Common myeloid progenitor, CD34-positive (primary cell): Measurements from ENCODE around the gene CXCR4. TPM values are rescaled to one million over a fixed set of nuclear protein-coding genes. Genes with fewer than 3 reads are reported as not detected.
A peak's percentile ranks its signal among the peaks of the same experiment; 100 is the strongest.

Source experiments
- CTCF ChIA-PET: fragments of 350-600 bp; sonication (Branson Sonifier 250); formaldehyde crosslinking; loops from one replicate; lab custom pipeline; 2021; ENCODE audit warnings: antibody characterized with exemption; lab: Charles Lee
- POLR2A ChIA-PET: fragments of 350-600 bp; sonication (Branson Sonifier 250); formaldehyde crosslinking; loops from one replicate; lab custom pipeline; 2021; ENCODE audit warnings: antibody characterized with exemption; lab: Charles Lee
- DNase-seq, 3 donors: peaks; one replicate each; pipeline versions ENCODE4 v3.0.0 to v3.0.0-alpha.2; 2013
- H3K27ac ChIP-seq, 2 experiments: 1 replicate in 1 of 2; 2 replicates in 1 of 2; pipeline ENCODE4 v1.7.0; 2013; ENCODE audit warnings: inconsistent platforms in 2 of 2, low read length in 2 of 2, mild to moderate bottlenecking in 2 of 2, low read depth in 1 of 2, moderate library complexity in 1 of 2; ENCODE audit not compliant: severe bottlenecking in 2 of 2, insufficient read depth in 1 of 2, poor library complexity in 1 of 2
- H3K27me3 ChIP-seq, 5 experiments: replicated peaks in 2 of 5; 1 replicate in 3 of 5; 2 replicates in 2 of 5; pipeline versions ENCODE4 v1.6.1 to v1.7.0; 2013; ENCODE audit warnings: low read length in 4 of 5, mild to moderate bottlenecking in 2 of 5, moderate library complexity in 2 of 5, inconsistent platforms in 1 of 5; ENCODE audit not compliant: insufficient read depth in 5 of 5, control insufficient read depth in 4 of 5
- H3K36me3 ChIP-seq, 4 experiments: 1 replicate in 2 of 4; 2 replicates in 2 of 4; pipeline versions ENCODE4 v1.6.1 to v1.7.0; 2013; ENCODE audit warnings: low read length in 3 of 4, control low read depth in 1 of 4, mild to moderate bottlenecking in 1 of 4; ENCODE audit not compliant: control insufficient read depth in 4 of 4, insufficient read depth in 4 of 4
- H3K4me1 ChIP-seq, 4 experiments: 1 replicate in 3 of 4; 2 replicates in 1 of 4; pipeline versions ENCODE4 v1.6.1 to v1.7.1; 2013; ENCODE audit warnings: low read length in 3 of 4, mild to moderate bottlenecking in 3 of 4, control low read depth in 1 of 4, inconsistent platforms in 1 of 4, moderate library complexity in 1 of 4; ENCODE audit not compliant: control insufficient read depth in 4 of 4, insufficient read depth in 4 of 4; ENCODE audit errors: control extremely low read depth in 1 of 4
- H3K4me3 ChIP-seq, 7 experiments: 1 replicate in 4 of 7; 2 replicates in 3 of 7; pipeline versions ENCODE4 v1.5.1 to v1.7.0; 2013; ENCODE audit warnings: mild to moderate bottlenecking in 7 of 7, low read length in 6 of 7, moderate library complexity in 6 of 7, inconsistent platforms in 2 of 7, low read depth in 2 of 7, control low read depth in 1 of 7; ENCODE audit not compliant: insufficient read depth in 4 of 7, control insufficient read depth in 1 of 7; ENCODE audit errors: extremely low read depth in 1 of 7
- H3K9me3 ChIP-seq, 5 experiments: 1 replicate in 4 of 5; 2 replicates in 1 of 5; pipeline versions ENCODE4 v1.6.1 to v1.7.1; 2013; ENCODE audit warnings: low read length in 4 of 5, mild to moderate bottlenecking in 2 of 5, inconsistent platforms in 1 of 5, low read depth in 1 of 5, moderate library complexity in 1 of 5; ENCODE audit not compliant: control insufficient read depth in 4 of 5, insufficient read depth in 2 of 5; ENCODE audit errors: control extremely low read depth in 1 of 5
- WGBS: methylation state at CpG from one replicate; pipeline ENCODE4 v1.1.5; 2013; ENCODE audit not compliant: insufficient coverage; 5-methylcytosine and 5-hydroxymethylcytosine counted together
- polyA plus RNA-seq: library from polyadenylated mRNA; unstranded; fragments of 120-200 nt; gene quantifications from one replicate; pipeline ENCODE4 v1.2.1, GENCODE V29; 2013

The CXCR4 gene
- 50.3 TPM for polyA plus RNA-seq

- WGBS, result under 1% methylated on average over 43 of the region's 50 CpGs
- DNase-seq, result peak; percentile 73 to 82 (median 81)
- H3K27ac ChIP-seq, result peak within 1 kb of the TSS; percentile 42 to 76
- no peaks in the 10 kb centered on the region for H3K27me3 ChIP-seq
- peaks cover 13 to 23% (median 19%) of the 10 kb centered on the region in 4 experiments for H3K36me3 ChIP-seq
- H3K4me1 ChIP-seq, result peaks cover 40 to 61% (median 53%) of the 10 kb centered on the region in 4 experiments
- H3K9me3 ChIP-seq, result no peaks in the 10 kb centered on the region
- CTCF ChIA-PET, result interaction anchor here (1.1 to 2.3 kb wide), 3 partner anchors 19 to 108 kb away, joined by 3 to 13 read pairs (median 4); no protein-coding TSS in a partner anchor
- H3K4me3 ChIP-seq, result peak within 1 kb of the TSS; percentile 61 to 91 (median 85)
- POLR2A ChIA-PET, result interaction anchor here (0.6 to 1.6 kb wide), 5 partner anchors 18 to 263 kb away, joined by 3 to 7 read pairs (median 4); no protein-coding TSS in a partner anchor
These were observed at the start of gene CXCR4 for GRCh38 chr2:136117909-136118818. TSS of gene CXCR4 (minus strand) at chr2:136118149. CDS start at chr2:136118060, 89 bp downstream.

- ChIA-PET POLR2A (no interaction called here), CTCF (interaction anchor here (0.6 kb wide), 1 partner anchor 185 kb away, joined by 3 read pairs; no protein-coding TSS in a partner anchor)
- Histone ChIP-seq H3K27me3 (no peaks in the 10 kb centered on the region), H3K27ac (no peak overlapping the region), H3K36me3 (no peaks in the 10 kb centered on the region), H3K4me1 (peaks cover 11 to 26% (median 20%) of the 10 kb centered on the region in 4 experiments), H3K9me3 (no peaks in the 10 kb centered on the region), H3K4me3 (no peak overlapping the region)
- 96% methylated on average over 4 of the region's 5 CpGs for WGBS
- no peak for DNase-seq
These were observed 46.4 kb upstream of the CXCR4 start for GRCh38 chr2:136164280-136164776.

GRCh38 chr2:136162438-136162837, 44.5 kb upstream of the CXCR4 start:
- Histone ChIP-seq H3K27me3 (no peaks in the 10 kb centered on the region), H3K36me3 (no peaks in the 10 kb centered on the region), H3K9me3 (no peaks in the 10 kb centered on the region), H3K27ac (no peak overlapping the region), H3K4me3 (no peak overlapping the region), H3K4me1 (peaks cover 2 to 8% (median 5%) of the 10 kb centered on the region in 4 experiments)
- peak; percentile 44 to 85 (median 77) for DNase-seq
- POLR2A ChIA-PET, result no interaction called here
- WGBS, result no CpG with 5 or more reads among the region's 1 CpG
- CTCF ChIA-PET, result interaction anchor here (1.5 kb wide), 1 partner anchor 19 kb away, joined by 3 read pairs; no protein-coding TSS in a partner anchor

GRCh38 chr2:136156411-136156810, 38.5 kb upstream of the CXCR4 start:
- H3K9me3 ChIP-seq, result no peaks in the 10 kb centered on the region
- H3K27me3 ChIP-seq, result no peaks in the 10 kb centered on the region
- no peak overlapping the region for H3K4me3 ChIP-seq
- ChIA-PET CTCF (interaction anchor here (0.7 kb wide), 1 partner anchor 9 kb away, joined by 3 read pairs; no protein-coding TSS in a partner anchor), POLR2A (interaction anchor here (0.7 kb wide), 1 partner anchor 31 kb away, joined by 3 read pairs; no protein-coding TSS in a partner anchor)
- no CpG with 5 or more reads among the region's 1 CpG for WGBS
- DNase-seq, result no peak
- no peak overlapping the region for H3K27ac ChIP-seq
- peaks cover 0 to 3% (median under 1%) of the 10 kb centered on the region in 4 experiments for H3K4me1 ChIP-seq
- no peaks in the 10 kb centered on the region for H3K36me3 ChIP-seq

- Histone ChIP-seq H3K36me3 (no peaks in the 10 kb centered on the region), H3K27ac (no peak overlapping the region), H3K4me1 (peaks cover 0 to 5% (median 2%) of the 10 kb centered on the region in 4 experiments), H3K9me3 (no peaks in the 10 kb centered on the region), H3K4me3 (no peak overlapping the region), H3K27me3 (no peaks in the 10 kb centered on the region)
- POLR2A ChIA-PET, result no interaction called here
- CTCF ChIA-PET, result interaction anchor here (0.6 to 1.6 kb wide), 2 partner anchors 18 to 202 kb away, joined by 3 to 5 read pairs; no protein-coding TSS in a partner anchor
- no CpG with 5 or more reads among the region's 4 CpGs for WGBS
- DNase-seq, result no peak
These were observed 36.4 kb upstream of the CXCR4 start for GRCh38 chr2:136154384-136154783.

- no peak for DNase-seq
- Histone ChIP-seq H3K4me1 (peaks cover 0 to 5% (median 2%) of the 10 kb centered on the region in 4 experiments), H3K4me3 (no peak overlapping the region), H3K27ac (no peak overlapping the region), H3K27me3 (no peaks in the 10 kb centered on the region), H3K36me3 (no peaks in the 10 kb centered on the region), H3K9me3 (no peaks in the 10 kb centered on the region)
- ChIA-PET POLR2A (no interaction called here), CTCF (no interaction called here)
- 86% methylated on average over 1 of the region's 7 CpGs for WGBS
These were observed 33.3 kb upstream of the CXCR4 start for GRCh38 chr2:136151021-136151971.
